Measurements from ENCODE around the gene UBE3C. TPM values are rescaled to one million over a fixed set of nuclear protein-coding genes. Genes with fewer than 3 reads are reported as not detected.
A peak's percentile ranks its signal among the peaks of the same experiment; 100 is the strongest.

UBE3C gene
- total and polyA plus RNA-seq, 2 of the 13 experiments (the other 11 are each of a cell fraction or from before 2014, with no cell fraction given) = 27.0 to 48.2 TPM

DNA sequence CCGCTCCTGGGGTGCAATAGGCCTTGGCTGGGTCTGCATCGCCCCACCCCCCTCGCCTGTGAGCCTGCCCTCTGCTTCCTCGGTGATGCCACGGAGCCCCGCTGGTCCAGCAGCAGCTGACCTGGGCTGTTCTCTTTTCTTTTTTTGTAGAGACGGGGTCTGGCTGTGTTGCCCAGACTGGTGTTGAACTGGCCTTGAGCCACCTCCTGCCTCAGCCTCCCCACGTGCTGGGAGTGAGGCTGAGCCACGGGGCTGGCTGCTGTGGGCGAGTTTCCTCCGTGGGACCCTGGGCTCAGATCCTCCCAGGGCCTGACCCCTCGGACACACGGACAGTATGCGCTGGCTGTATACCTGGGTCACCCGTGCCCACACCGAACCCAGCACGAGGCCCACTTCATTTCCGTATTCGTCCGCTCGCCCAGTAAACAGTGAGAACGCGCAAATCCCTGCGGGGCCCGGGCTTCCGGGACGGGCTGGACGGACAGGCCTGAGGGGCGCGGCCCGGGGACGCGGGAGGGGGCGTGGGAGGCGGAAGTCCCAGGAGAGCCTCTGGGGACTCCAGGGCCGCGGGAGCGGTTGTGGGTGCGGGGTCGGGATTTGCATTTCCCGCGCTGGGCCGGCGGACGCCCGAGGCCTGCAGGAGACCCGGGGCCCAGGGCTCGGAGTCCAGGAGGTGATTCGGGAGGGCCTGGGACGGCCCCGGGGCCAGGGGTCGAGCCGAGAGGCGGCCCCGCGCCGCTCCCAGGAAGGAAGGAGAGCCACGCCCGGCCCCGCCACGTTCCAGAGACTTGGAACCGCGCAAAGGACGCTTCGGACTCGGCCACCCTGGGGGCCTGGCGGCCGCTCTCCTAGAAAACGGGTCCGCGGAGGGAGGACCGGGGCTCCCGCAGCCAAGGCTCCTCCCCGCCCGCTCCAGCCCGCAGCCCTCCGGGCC, 140.3 kb downstream of the UBE3C start (continued):
- TF ChIP-seq ZUFSP (CRISPR knock-in tag; IDR thresholded peaks at IDR 0.05; ENCODE audit: borderline replicate concordance) = no peak
- TF ChIP-seq THRA (CRISPR knock-in tag; IDR thresholded peaks at IDR 0.05; ENCODE audit: borderline replicate concordance) = no peak
- 0 out of 2 replicates have a peak, but pooled peaks have one; percentile 12 for TF ChIP-seq PRDM15 (CRISPR knock-in tag; IDR thresholded peaks at IDR 0.05)
- 0 out of 2 replicates have a peak, but pooled peaks have one; percentile 53 for TF ChIP-seq ZNF33B (CRISPR knock-in tag; IDR thresholded peaks at IDR 0.05)
- TF ChIP-seq AKAP8 (CRISPR knock-in tag; IDR thresholded peaks at IDR 0.05) = no peak
- no peak for TF ChIP-seq ZNF549 (CRISPR knock-in tag; IDR thresholded peaks at IDR 0.05)
- TF ChIP-seq SRF (IDR thresholded peaks at IDR 0.05; ENCODE audit: low read depth, low read length) = no peak
- no peak for TF ChIP-seq XRCC5 (optimal IDR thresholded peaks at IDR 0.05; ENCODE audit: low read length)
- TF ChIP-seq BRD4 (CRISPR knock-in tag; IDR thresholded peaks at IDR 0.05) = no peak
- TF ChIP-seq BCL3 (CRISPR knock-in tag; IDR thresholded peaks at IDR 0.05) = no peak
- TF ChIP-seq FOXA1 (IDR thresholded peaks at IDR 0.05) = no peak
- 0 out of 2 replicates have a peak, but pooled peaks have one; percentile 32 for TF ChIP-seq FOXA1 (CRISPR knock-in tag; IDR thresholded peaks at IDR 0.05)
- TF ChIP-seq, protein P1, sequence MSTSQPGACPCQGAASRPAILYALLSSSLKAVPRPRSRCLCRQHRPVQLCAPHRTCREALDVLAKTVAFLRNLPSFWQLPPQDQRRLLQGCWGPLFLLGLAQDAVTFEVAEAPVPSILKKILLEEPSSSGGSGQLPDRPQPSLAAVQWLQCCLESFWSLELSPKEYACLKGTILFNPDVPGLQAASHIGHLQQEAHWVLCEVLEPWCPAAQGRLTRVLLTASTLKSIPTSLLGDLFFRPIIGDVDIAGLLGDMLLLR (CRISPR knock-in tag; IDR thresholded peaks at IDR 0.05) = no peak
- TF ChIP-seq ZNF747 (CRISPR knock-in tag; IDR thresholded peaks at IDR 0.05; ENCODE audit: borderline replicate concordance) = no peak
- 0 out of 2 replicates have a peak, but pooled peaks have one; percentile 31 for TF ChIP-seq MEF2D (CRISPR knock-in tag; IDR thresholded peaks at IDR 0.05)
- no peak for TF ChIP-seq IKZF5 (CRISPR knock-in tag; IDR thresholded peaks at IDR 0.05)
- 0 out of 2 replicates have a peak, but pooled peaks have one; percentile 33 for TF ChIP-seq ZNF136 (CRISPR knock-in tag; IDR thresholded peaks at IDR 0.05; ENCODE audit: low read depth)

Measured in HepG2 (cell line).